Stimulated activated CD8-positive, alpha-beta memory T cell treated with anti-CD3 and anti-CD28 coated beads, Interleukin-2, amount 100 ng/mL, for 1 hour (primary cell): ENCODE data around the gene TBX10.
A peak's percentile ranks its signal among the peaks of the same experiment; 100 is the strongest.
"Not testable (repeated sequence)": the region's sequence is repeated elsewhere in the genome, so short reads cannot be mapped to it uniquely, and the experiment has no call there.

Experiments used
- DNase-seq, 2 donors: peaks; one replicate each; pipeline ENCODE4 v3.0.0-alpha.2; 2020; ENCODE audit warnings: low read depth in 2 of 2

Gene TBX10

GRCh38 chr11:67600324-67601029 lies 39.1 kb downstream of the TBX10 start:
- no peak for DNase-seq

- no peak for DNase-seq
Measured at GRCh38 chr11:67599149-67599548, 40.4 kb downstream of the TBX10 start.

GRCh38 chr11:67597963-67598362 lies 41.6 kb downstream of the TBX10 start:
- not testable (repeated sequence) for DNase-seq

GRCh38 chr11:67597458-67597857 lies 42.1 kb downstream of the TBX10 start:
- not testable (repeated sequence) for DNase-seq

GRCh38 chr11:67596753-67597300 lies 42.7 kb downstream of the TBX10 start:
- DNase-seq = no peak

GRCh38 chr11:67594480-67594879 lies 45.1 kb downstream of the TBX10 start:
- no peak for DNase-seq

- DNase-seq = no peak
Measured at GRCh38 chr11:67593565-67593905, 46.0 kb downstream of the TBX10 start.

GRCh38 chr11:67592880-67593564 lies 46.5 kb downstream of the TBX10 start:
- DNase-seq = no peak

GRCh38 chr11:67588899-67589415 lies 50.6 kb downstream of the TBX10 start:
- DNase-seq = not testable (repeated sequence)

- DNase-seq = no peak
Measured at GRCh38 chr11:67588136-67588503, 51.4 kb downstream of the TBX10 start.

- DNase-seq = no peak
Measured at GRCh38 chr11:67586568-67587250, 52.9 kb downstream of the TBX10 start.

- no peak for DNase-seq
Measured at GRCh38 chr11:67585911-67586310, 53.7 kb downstream of the TBX10 start.

- DNase-seq = no peak
Measured at GRCh38 chr11:67584881-67585873, 54.4 kb downstream of the TBX10 start.

- DNase-seq = no peak
Measured at GRCh38 chr11:67584205-67584880, 55.2 kb downstream of the TBX10 start.

- peak; percentile 63 to 67 for DNase-seq
Measured at GRCh38 chr11:67583247-67584204, 56.0 kb downstream of the TBX10 start, which contains the start of gene GSTP1. Gene GSTP1, plus strand, starts transcription at chr11:67583812. Its CDS starts 32 bp downstream, at chr11:67583844.

- DNase-seq = no peak
Measured at GRCh38 chr11:67582011-67582410, 57.6 kb downstream of the TBX10 start.

- DNase-seq = no peak
Measured at GRCh38 chr11:67581469-67581868, 58.1 kb downstream of the TBX10 start.
